GM21528 (cell line): ENCODE measurements around the gene PRKAR2A.

Experiments
- ATAC-seq: cut with Tn5 transposase; IDR thresholded peaks from one replicate; pipeline ENCODE4 v1.9.1; 2021; ENCODE audit warnings: mild to moderate bottlenecking, moderate library complexity; ENCODE audit not compliant: unreplicated experiment, low FRiP score

Gene PRKAR2A

GRCh38 chr3:48847504-48848423, at the start of gene PRKAR2A:
PRKAR2A (minus strand) TSS chr3:48847874; CDS start chr3:48847596, 278 bp downstream.
- peak; percentile 84 for ATAC-seq

GRCh38 chr3:48896936-48897335, 49.3 kb upstream of the PRKAR2A start:
- ATAC-seq, result no peak

GRCh38 chr3:48894516-48894915, 46.8 kb upstream of the PRKAR2A start:
- ATAC-seq, result no peak

GRCh38 chr3:48891606-48892005, 43.9 kb upstream of the PRKAR2A start:
- no peak for ATAC-seq

- ATAC-seq, result no peak
These were observed 38.1 kb upstream of the PRKAR2A start for GRCh38 chr3:48885753-48886152.

- no peak for ATAC-seq
These were observed 34.0 kb upstream of the PRKAR2A start for GRCh38 chr3:48881652-48882114.

- ATAC-seq, result no peak
These were observed 33.3 kb upstream of the PRKAR2A start for GRCh38 chr3:48881006-48881405.

- ATAC-seq, result no peak
These were observed 32.3 kb upstream of the PRKAR2A start for GRCh38 chr3:48879994-48880377.

GRCh38 chr3:48879307-48879993, 31.8 kb upstream of the PRKAR2A start:
- ATAC-seq, result no peak

GRCh38 chr3:48877671-48878070, 30.0 kb upstream of the PRKAR2A start:
- ATAC-seq, result no peak

- ATAC-seq, result no peak
These were observed 15.4 kb upstream of the PRKAR2A start for GRCh38 chr3:48863122-48863521.

GRCh38 chr3:48859206-48859605, 11.5 kb upstream of the PRKAR2A start:
- no peak for ATAC-seq

- ATAC-seq, result no peak
These were observed 11.0 kb upstream of the PRKAR2A start for GRCh38 chr3:48858709-48859108.

- ATAC-seq, result no peak
These were observed 10.0 kb upstream of the PRKAR2A start for GRCh38 chr3:48857641-48858040.

GRCh38 chr3:48856469-48856868, 8.8 kb upstream of the PRKAR2A start:
- ATAC-seq, result no peak

- no peak for ATAC-seq
These were observed 8.2 kb upstream of the PRKAR2A start for GRCh38 chr3:48855681-48856447.

- ATAC-seq, result no peak
These were observed 4.5 kb upstream of the PRKAR2A start for GRCh38 chr3:48852151-48852550.

GRCh38 chr3:48851407-48851806, 3.7 kb upstream of the PRKAR2A start:
- ATAC-seq, result no peak

- no peak for ATAC-seq
These were observed 1.3 kb upstream of the PRKAR2A start for GRCh38 chr3:48848816-48849515.

GRCh38 chr3:48847053-48847503, 596 bp downstream of the PRKAR2A start:
- peak; percentile 32 for ATAC-seq
